Hypothalamus (tissue), 51 donors: ENCODE data around the gene UBXN2A.
"Not testable (repeated sequence)": the region's sequence is repeated elsewhere in the genome, so short reads cannot be mapped to it uniquely, and the experiment has no call there.

Source experiments
- DNase-seq, 51 donors: peaks; one replicate each; lab custom pipeline; 2025; lab: John Stamatoyannopoulos, UW

UBXN2A gene

DNA sequence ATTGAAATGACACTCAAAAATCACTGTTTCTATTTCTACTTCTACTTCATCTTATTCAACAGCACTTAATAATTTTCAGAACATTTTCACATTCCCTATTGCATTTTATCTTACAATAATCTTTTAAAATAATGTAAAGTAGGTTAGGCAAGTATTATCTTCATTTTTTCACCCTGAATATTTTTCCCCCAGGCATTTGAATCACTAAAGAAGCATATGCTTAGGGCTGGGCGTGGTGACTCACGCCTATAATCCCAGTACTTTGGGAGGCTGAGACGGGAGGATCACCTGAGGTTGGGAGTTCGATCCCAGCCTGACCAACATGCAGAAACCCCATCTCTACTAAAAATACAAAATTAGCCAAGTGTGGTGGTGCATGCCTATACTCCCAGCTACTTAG, 100.2 kb downstream of the UBXN2A start:
- DNase-seq, result no peak

GRCh38 chr2:24043133-24043532, 102.9 kb downstream of the UBXN2A start:
- DNase-seq, result not testable (repeated sequence)

GRCh38 chr2:24045511-24046508, 105.5 kb downstream of the UBXN2A start:
- DNase-seq, result no peak

DNA sequence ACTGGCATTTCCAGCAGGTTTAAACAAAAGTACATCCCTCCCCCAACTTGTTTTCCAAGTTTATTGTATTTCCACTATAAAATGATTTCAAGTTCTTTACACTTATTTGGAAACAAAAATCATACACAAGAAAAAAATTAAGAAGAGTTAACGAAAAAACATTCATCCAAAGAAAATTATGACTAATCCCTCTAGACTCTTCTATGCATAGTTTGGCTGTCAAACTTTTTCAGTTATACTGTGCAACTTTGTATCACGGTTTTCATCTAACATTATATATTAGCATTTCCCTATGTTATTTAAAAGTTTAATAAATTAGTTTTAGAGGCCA, 106.3 kb downstream of the UBXN2A start:
- no peak for DNase-seq

DNA sequence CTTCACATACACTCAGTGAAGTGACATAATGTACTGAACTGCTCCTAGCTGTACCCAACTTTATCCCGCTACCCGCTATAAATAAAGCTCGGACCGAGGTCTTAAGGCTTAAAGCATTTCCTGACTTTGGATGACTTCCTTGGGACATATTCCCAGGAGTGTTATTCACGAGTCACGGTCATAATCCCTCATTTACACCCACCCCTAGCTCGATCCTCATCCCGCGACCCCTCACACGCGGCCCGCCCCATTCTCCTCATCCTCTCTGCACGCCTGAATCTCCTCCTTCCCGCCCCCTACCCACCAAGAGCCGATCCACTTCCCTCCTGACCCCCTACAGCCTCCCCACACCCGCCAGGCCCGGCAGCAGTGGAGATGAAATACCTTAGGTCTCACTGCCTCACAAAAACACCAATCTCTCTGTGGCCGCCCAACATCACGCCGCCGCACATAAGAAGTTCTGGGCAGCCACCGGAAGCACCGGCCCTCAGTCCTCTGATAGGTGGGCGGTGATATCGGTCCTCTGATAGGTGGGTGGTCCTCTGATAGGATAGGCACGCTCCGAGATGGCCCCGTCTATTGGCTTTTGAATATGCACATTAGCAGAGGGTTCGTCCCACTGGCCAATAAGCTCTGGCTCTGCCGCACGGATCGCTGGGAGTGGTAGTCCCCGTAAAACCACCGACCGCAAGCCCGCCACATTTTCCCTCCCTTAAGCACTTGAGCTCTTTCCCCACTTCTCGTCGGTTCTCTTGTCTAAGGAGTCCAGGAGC, 106.9 kb downstream of the UBXN2A start, which contains the start of gene WDCP:
Gene WDCP, minus strand, starts transcription at position 462 of the 773 bp plus-strand sequence. CDS start 7,897 bp downstream, outside the sequence.
- peak; percentile 59 to 99 (median 93) for DNase-seq

DNA sequence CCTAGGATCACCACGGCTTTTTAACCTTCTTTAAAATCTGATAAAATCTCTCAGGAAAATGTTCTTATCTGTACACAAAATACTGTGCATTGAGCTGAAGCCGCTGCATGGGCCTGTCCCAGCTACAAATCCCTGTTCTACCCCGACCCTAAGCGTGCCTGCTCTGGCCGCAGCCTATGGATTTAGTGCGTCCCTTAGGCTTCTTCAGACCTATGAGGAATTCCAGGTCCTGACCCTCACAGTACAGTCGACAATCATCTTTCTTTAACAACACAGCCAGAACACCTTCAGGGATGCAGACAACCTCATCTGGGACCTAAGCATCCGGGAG, 107.4 kb downstream of the UBXN2A start:
- DNase-seq, result no peak

DNA sequence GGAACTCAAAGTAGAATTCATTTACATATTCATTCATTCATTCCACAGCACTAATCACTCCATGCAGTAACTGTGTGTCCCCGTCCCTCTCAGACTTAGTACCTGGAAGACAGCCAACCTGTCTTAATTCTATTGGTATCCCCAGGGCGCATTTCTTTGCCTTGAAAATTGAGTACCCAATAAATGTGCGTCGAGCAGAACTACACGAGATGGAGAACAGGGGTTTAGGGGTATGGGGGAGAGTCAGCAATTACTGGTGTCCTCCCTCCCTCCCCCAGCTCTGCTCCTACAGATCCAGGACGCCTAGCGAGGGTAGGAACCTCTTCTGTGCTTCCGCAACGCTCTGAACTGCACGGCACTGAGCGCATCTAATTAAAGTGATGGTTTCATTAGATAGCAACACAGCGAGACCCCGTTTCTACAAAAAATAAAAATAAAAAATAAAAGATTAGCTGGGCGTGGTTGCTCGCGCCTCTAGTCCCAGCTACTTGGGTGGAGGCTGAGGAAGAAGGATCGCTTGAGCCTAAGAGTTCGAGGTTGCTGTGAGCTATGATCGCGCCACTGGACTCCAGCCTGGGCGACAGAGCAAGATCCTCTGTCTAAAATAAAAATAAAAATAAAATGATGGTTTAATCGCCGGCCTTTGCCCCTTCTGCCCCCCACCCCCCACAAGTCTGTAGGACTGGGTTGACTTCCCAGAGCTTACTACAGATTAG, 108.7 kb downstream of the UBXN2A start:
- DNase-seq, result peak in 1 of 51 donors; percentile 35

GRCh38 chr2:24049485-24050021, 109.3 kb downstream of the UBXN2A start, which contains the start of gene FKBP1B:
Gene FKBP1B (plus strand): TSS chr2:24049741. CDS start chr2:24049850, 109 bp downstream.
- peak in 28 of 51 donors; percentile 3 to 58 (median 29) for DNase-seq

GRCh38 chr2:24050041-24050979, 110.0 kb downstream of the UBXN2A start:
- DNase-seq, result peak in 28 of 51 donors; percentile 5 to 39 (median 16)

- DNase-seq, result no peak
Observed at GRCh38 chr2:24051833-24052232, 111.6 kb downstream of the UBXN2A start.

DNA sequence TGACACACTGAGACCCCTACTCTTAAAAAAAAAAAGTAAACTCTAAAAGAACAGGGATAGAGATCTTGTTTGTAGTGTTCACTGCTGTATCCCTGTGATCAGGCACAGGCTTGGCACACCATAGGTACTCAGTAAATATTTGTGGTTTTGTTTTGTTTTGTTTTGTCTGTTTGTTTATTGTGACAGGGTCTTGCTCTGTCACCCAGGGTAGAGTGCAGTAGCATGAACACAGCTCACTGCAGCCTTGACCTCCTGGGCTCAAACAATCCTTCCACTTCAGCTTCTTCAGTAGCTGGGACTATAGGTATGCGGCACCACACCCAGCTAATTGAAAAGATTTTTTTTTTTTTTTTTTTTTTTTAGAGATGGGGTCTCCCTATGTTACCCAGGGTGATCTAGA, 112.7 kb downstream of the UBXN2A start:
- DNase-seq, result no peak
